Stimulated activated CD4-positive, alpha-beta T cell treated with anti-CD3 and anti-CD28 coated beads, Interleukin-4, amount 100 ng/mL, for 1 hour (primary cell): ENCODE results near the gene SPTBN1.

ENCODE experiments used
- DNase-seq: peaks from one replicate; pipeline ENCODE4 v3.0.0-alpha.2; 2020

The SPTBN1 gene

GRCh38 chr2:54595999-54596902, 140.1 kb downstream of the SPTBN1 start:
- DNase-seq, result peak; percentile 7

GRCh38 chr2:54597153-54597848, 141.2 kb downstream of the SPTBN1 start:
- no peak for DNase-seq

- no peak for DNase-seq
Measured at GRCh38 chr2:54598347-54599325, 142.5 kb downstream of the SPTBN1 start.

GRCh38 chr2:54599326-54599710, 143.2 kb downstream of the SPTBN1 start:
- DNase-seq, result no peak

- no peak for DNase-seq
Measured at GRCh38 chr2:54599914-54600313, 143.8 kb downstream of the SPTBN1 start.

GRCh38 chr2:54601339-54601738, 145.2 kb downstream of the SPTBN1 start:
- DNase-seq, result no peak

GRCh38 chr2:54602736-54603322, 146.7 kb downstream of the SPTBN1 start:
- DNase-seq, result no peak

GRCh38 chr2:54603357-54603756, 147.2 kb downstream of the SPTBN1 start:
- no peak for DNase-seq

GRCh38 chr2:54603796-54604195, 147.7 kb downstream of the SPTBN1 start:
- DNase-seq, result no peak

GRCh38 chr2:54604871-54605270, 148.7 kb downstream of the SPTBN1 start:
- DNase-seq, result peak; percentile 20

- no peak for DNase-seq
Measured at GRCh38 chr2:54605836-54606235, 149.7 kb downstream of the SPTBN1 start.

- DNase-seq, result peak; percentile 54
Measured at GRCh38 chr2:54606393-54606958, 150.3 kb downstream of the SPTBN1 start.

GRCh38 chr2:54608224-54608623, 152.1 kb downstream of the SPTBN1 start:
- DNase-seq, result no peak

- no peak for DNase-seq
Measured at GRCh38 chr2:54609241-54609640, 153.1 kb downstream of the SPTBN1 start.

GRCh38 chr2:54609647-54610046, 153.5 kb downstream of the SPTBN1 start:
- DNase-seq, result no peak

GRCh38 chr2:54610700-54611099, 154.6 kb downstream of the SPTBN1 start:
- no peak for DNase-seq

GRCh38 chr2:54611830-54612545, 155.9 kb downstream of the SPTBN1 start:
- no peak for DNase-seq

GRCh38 chr2:54613386-54613785, 157.3 kb downstream of the SPTBN1 start:
- DNase-seq, result no peak

- DNase-seq, result no peak
Measured at GRCh38 chr2:54613794-54614257, 157.7 kb downstream of the SPTBN1 start.

- no peak for DNase-seq
Measured at GRCh38 chr2:54614819-54615218, 158.7 kb downstream of the SPTBN1 start.

- no peak for DNase-seq
Measured at GRCh38 chr2:54615832-54616534, 159.9 kb downstream of the SPTBN1 start.
